GM21619 (cell line): Measurements from ENCODE around the gene STIMATE.

Experiments used
- ATAC-seq: cut with Tn5 transposase; IDR thresholded peaks from one replicate; pipeline ENCODE4 v1.9.1; 2021; ENCODE audit not compliant: unreplicated experiment

The STIMATE gene

GRCh38 chr3:52793702-52794611 lies 103.4 kb downstream of the STIMATE start:
- ATAC-seq, result no peak

GRCh38 chr3:52792961-52793695 lies 104.2 kb downstream of the STIMATE start:
- ATAC-seq, result no peak

- no peak for ATAC-seq
Observed at GRCh38 chr3:52792413-52792812, 104.9 kb downstream of the STIMATE start.

GRCh38 chr3:52791928-52792327 lies 105.4 kb downstream of the STIMATE start:
- no peak for ATAC-seq

GRCh38 chr3:52791366-52791765 lies 106.0 kb downstream of the STIMATE start:
- no peak for ATAC-seq

GRCh38 chr3:52790741-52791140 lies 106.6 kb downstream of the STIMATE start:
- ATAC-seq, result no peak

GRCh38 chr3:52790337-52790736 lies 107.0 kb downstream of the STIMATE start:
- ATAC-seq, result no peak

GRCh38 chr3:52789746-52790040 lies 107.7 kb downstream of the STIMATE start:
- ATAC-seq, result no peak

- no peak for ATAC-seq
Observed at GRCh38 chr3:52788890-52789745, 108.2 kb downstream of the STIMATE start.

GRCh38 chr3:52787672-52788625 lies 109.4 kb downstream of the STIMATE start:
- ATAC-seq, result no peak

GRCh38 chr3:52787246-52787645 lies 110.1 kb downstream of the STIMATE start:
- no peak for ATAC-seq
